ENCODE results near the gene FAH. TPM values are rescaled to one million over a fixed set of nuclear protein-coding genes. Genes with fewer than 3 reads are reported as not detected.

Gene FAH
- total RNA-seq, 1 experiment from 2014 or later = 21.5 TPM

DNA sequence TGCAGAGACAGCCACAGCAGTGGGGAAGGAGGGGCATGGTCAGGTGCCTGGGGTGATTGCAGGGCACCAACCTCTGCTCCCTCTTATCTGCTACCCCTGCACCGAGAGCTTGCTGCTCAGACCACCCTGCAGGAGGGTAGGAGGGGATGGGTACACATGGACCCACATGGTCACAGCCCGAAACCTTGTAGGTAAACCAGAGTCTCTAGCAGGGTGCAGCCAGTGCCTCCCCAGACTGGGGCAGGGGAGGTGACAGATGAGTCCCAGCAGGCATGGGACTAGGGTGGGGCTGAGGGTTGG, 49.2 kb downstream of the FAH start:
- H4K91ac ChIP-seq (ENCODE audit: insufficient read length, low read depth, low read length) = no peak overlapping the region
- Mint-ChIP-seq H3K4me3 (no peak overlapping the region), H3K27me3 (ENCODE audit: low read depth) (peaks cover 1% of the 10 kb centered on the region), H3K27ac (no peak overlapping the region), H3K4me1 (peaks cover 22 to 24% of the 10 kb centered on the region in 2 experiments), H3K36me3 (ENCODE audit: insufficient read depth in 1 of 3, low read depth in 3 of 3) (no peaks in the 10 kb centered on the region; a peak in 1 of 7 replicates), H3K9me3 (no peaks in the 10 kb centered on the region)
- H3K4me1 ChIP-seq (ENCODE audit: insufficient read depth, low read length) = peaks cover 6% of the 10 kb centered on the region; the same call in 1 of the 2 replicates
- H2AFZ ChIP-seq (ENCODE audit: low read length) = no peak overlapping the region
- H4K8ac ChIP-seq (replicated peaks; ENCODE audit: insufficient read length, low read depth, low read length) = no peak overlapping the region
- no peak overlapping the region for H3K27ac ChIP-seq (ENCODE audit: insufficient read length, low read depth, low read length)
- H4K5ac ChIP-seq (ENCODE audit: insufficient read length, low read depth, low read length) = no peak overlapping the region
- no peak overlapping the region for H3K4ac ChIP-seq (ENCODE audit: low read depth, low read length)
- no peak overlapping the region for H2BK12ac ChIP-seq (ENCODE audit: insufficient read length, low read depth, low read length)
- no peak overlapping the region for H2BK20ac ChIP-seq (ENCODE audit: low read depth, low read length, poor library complexity, severe bottlenecking)
- H2BK15ac ChIP-seq (ENCODE audit: low read depth, low read length) = no peak overlapping the region
- DNase-seq = no peak
- no peaks in the 10 kb centered on the region for H3K9me3 ChIP-seq (ENCODE audit: control insufficient read depth, low read depth, low read length)
- H2AK5ac ChIP-seq (ENCODE audit: insufficient read length, low read length) = no peak overlapping the region
- no peaks in the 10 kb centered on the region for H3K79me1 ChIP-seq (ENCODE audit: insufficient read depth, low read depth, low read length, poor library complexity, severe bottlenecking)
- no peak overlapping the region for H3K14ac ChIP-seq (ENCODE audit: insufficient read depth, low read length)
- no peak overlapping the region for H3K56ac ChIP-seq (ENCODE audit: insufficient read length, low read depth, low read length)
- H3K9ac ChIP-seq (ENCODE audit: extremely low read depth, insufficient read length, low read length) = no peak overlapping the region
- H3T11ph ChIP-seq (ENCODE audit: low read length) = no peak overlapping the region
- no peaks in the 10 kb centered on the region for H3K27me3 ChIP-seq (ENCODE audit: insufficient read depth, low read length)
- no peak overlapping the region for H3K23ac ChIP-seq (ENCODE audit: insufficient read length, low read depth, low read length)
- TF ChIP-seq, protein P1, sequence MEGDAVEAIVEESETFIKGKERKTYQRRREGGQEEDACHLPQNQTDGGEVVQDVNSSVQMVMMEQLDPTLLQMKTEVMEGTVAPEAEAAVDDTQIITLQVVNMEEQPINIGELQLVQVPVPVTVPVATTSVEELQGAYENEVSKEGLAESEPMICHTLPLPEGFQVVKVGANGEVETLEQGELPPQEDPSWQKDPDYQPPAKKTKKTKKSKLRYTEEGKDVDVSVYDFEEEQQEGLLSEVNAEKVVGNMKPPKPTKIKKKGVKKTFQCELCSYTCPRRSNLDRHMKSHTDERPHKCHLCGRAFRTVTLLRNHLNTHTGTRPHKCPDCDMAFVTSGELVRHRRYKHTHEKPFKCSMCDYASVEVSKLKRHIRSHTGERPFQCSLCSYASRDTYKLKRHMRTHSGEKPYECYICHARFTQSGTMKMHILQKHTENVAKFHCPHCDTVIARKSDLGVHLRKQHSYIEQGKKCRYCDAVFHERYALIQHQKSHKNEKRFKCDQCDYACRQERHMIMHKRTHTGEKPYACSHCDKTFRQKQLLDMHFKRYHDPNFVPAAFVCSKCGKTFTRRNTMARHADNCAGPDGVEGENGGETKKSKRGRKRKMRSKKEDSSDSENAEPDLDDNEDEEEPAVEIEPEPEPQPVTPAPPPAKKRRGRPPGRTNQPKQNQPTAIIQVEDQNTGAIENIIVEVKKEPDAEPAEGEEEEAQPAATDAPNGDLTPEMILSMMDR (conservative IDR thresholded peaks at IDR 0.05) = no peak
- H3K4me2 ChIP-seq (ENCODE audit: insufficient read depth, insufficient read length, low read length) = no peak overlapping the region
- WGBS (ENCODE audit: extremely low coverage, insufficient read length, low lambda C conversion rate) = no CpG with 5 or more reads among the region's 2 CpGs
- H3K79me2 ChIP-seq (ENCODE audit: insufficient read depth, low read length) = no peaks in the 10 kb centered on the region
- H3K18ac ChIP-seq (ENCODE audit: insufficient read length, low read depth, low read length) = no peak overlapping the region
- H2BK5ac ChIP-seq (ENCODE audit: insufficient read length, low read length) = no peak overlapping the region
- H2BK120ac ChIP-seq (ENCODE audit: low read depth, low read length, poor library complexity, severe bottlenecking) = no peak overlapping the region
- H3K23me2 ChIP-seq (ENCODE audit: insufficient read length, low read depth, low read length, poor library complexity, severe bottlenecking) = peaks cover 2% of the 10 kb centered on the region
- H4K20me1 ChIP-seq (ENCODE audit: control insufficient read depth, insufficient read depth, insufficient read length) = no peaks in the 10 kb centered on the region

Measured in H9 (cell line).